Loucy (cell line): Measurements from ENCODE around the gene MYH6.

Experiments
- H2AFZ ChIP-seq: fragments of 200-600 bp; sonication (generic); 2 replicates; pipeline ENCODE4 v1.6.0; 2016; ENCODE audit warnings: antibody characterized with exemption, mild to moderate bottlenecking, low read length, moderate library complexity
- H3F3A ChIP-seq: fragments of 200-600 bp; 2 replicates; pipeline ENCODE4 v1.6.0; 2016; ENCODE audit warnings: antibody characterized with exemption, low read depth, mild to moderate bottlenecking
- H3K27me3 ChIP-seq: fragments of 200-600 bp; sonication (generic); 2 replicates; pipeline ENCODE4 v1.6.1; 2014; ENCODE audit warnings: low read length, mild to moderate bottlenecking; ENCODE audit not compliant: insufficient read depth, poor library complexity, severe bottlenecking
- H3K36me3 ChIP-seq: fragments of 200-600 bp; sonication (generic); 2 replicates; pipeline ENCODE4 v1.6.1; 2016; ENCODE audit warnings: low read length; ENCODE audit not compliant: insufficient read depth
- H3K4me1 ChIP-seq: fragments of 200-600 bp; sonication (generic); 2 replicates; pipeline ENCODE4 v1.5.1; 2014; ENCODE audit warnings: low read length, mild to moderate bottlenecking; ENCODE audit not compliant: insufficient read depth, poor library complexity, severe bottlenecking
- H3K4me2 ChIP-seq: fragments of 200-600 bp; sonication (generic); 2 replicates; pipeline ENCODE4 v1.6.0; 2014; ENCODE audit warnings: antibody characterized with exemption, low read length, low read depth, mild to moderate bottlenecking; ENCODE audit not compliant: poor library complexity, severe bottlenecking
- H3K4me3 ChIP-seq: fragments of 200-600 bp; sonication (generic); 2 replicates; pipeline ENCODE4 v1.5.1; 2014; ENCODE audit warnings: low read length, mild to moderate bottlenecking, mixed read lengths; ENCODE audit not compliant: poor library complexity, severe bottlenecking
- H3K79me2 ChIP-seq: fragments of 200-600 bp; sonication (generic); 2 replicates; pipeline ENCODE4 v1.6.1; 2014; ENCODE audit warnings: low read length; ENCODE audit not compliant: insufficient read depth
- H3K9ac ChIP-seq: fragments of 200-600 bp; sonication (generic); 2 replicates; pipeline ENCODE4 v1.6.0; 2014; ENCODE audit warnings: mild to moderate bottlenecking, low read depth, low read length, moderate library complexity; ENCODE audit not compliant: poor library complexity, severe bottlenecking
- H3K9me2 ChIP-seq: fragments of 200-600 bp; sonication (generic); replicated peaks from 2 replicates; pipeline ENCODE4 v1.6.1; 2016; ENCODE audit warnings: low read depth, low read length, mixed read lengths
- H3K9me3 ChIP-seq: fragments of 200-600 bp; sonication (generic); 2 replicates; pipeline ENCODE4 v1.6.1; 2014; ENCODE audit warnings: mild to moderate bottlenecking, antibody characterized with exemption, low read length, low read depth; ENCODE audit not compliant: insufficient read depth
- H4K20me1 ChIP-seq: fragments of 200-600 bp; sonication (generic); 2 replicates; pipeline ENCODE4 v1.6.0; 2014; ENCODE audit warnings: antibody characterized with exemption, low read length, mild to moderate bottlenecking; ENCODE audit not compliant: insufficient read depth, poor library complexity, severe bottlenecking
- CTCF ChIP-seq: fragments of 200-600 bp; sonication (generic); conservative IDR thresholded peaks from 2 replicates; pipeline ENCODE4 v1.5.1; 2014; ENCODE audit warnings: mild to moderate bottlenecking, antibody characterized with exemption, low read length
- EZH2phosphoT487 ChIP-seq: fragments of 200-600 bp; IDR thresholded peaks from 2 replicates; pipeline ENCODE4 v1.6.1; 2018; ENCODE audit warnings: antibody characterized with exemption, mild to moderate bottlenecking, moderate library complexity, borderline replicate concordance

Gene MYH6

GRCh38 chr14:23373041-23373440 lies 35.0 kb downstream of the MYH6 start:
- Histone ChIP-seq H3K4me3 (no peak overlapping the region), H4K20me1 (no peaks in the 10 kb centered on the region), H2AFZ (no peak overlapping the region), H3F3A (no peaks in the 10 kb centered on the region), H3K9me2 (no peaks in the 10 kb centered on the region), H3K27me3 (no peaks in the 10 kb centered on the region), H3K79me2 (no peaks in the 10 kb centered on the region), H3K4me2 (no peak overlapping the region), H3K4me1 (no peaks in the 10 kb centered on the region), H3K36me3 (no peaks in the 10 kb centered on the region), H3K9me3 (no peaks in the 10 kb centered on the region), H3K9ac (no peak overlapping the region)
- TF ChIP-seq EZH2phosphoT487 (no peak), CTCF (no peak)

GRCh38 chr14:23372509-23372908 lies 35.6 kb downstream of the MYH6 start, which contains the start of gene IL25:
IL25 (plus strand) TSS chr14:23372809.
- H3K9ac ChIP-seq, result no peak within 1 kb of the TSS
- no peak within 1 kb of the TSS for H2AFZ ChIP-seq
- TF ChIP-seq EZH2phosphoT487 (no peak), CTCF (no peak)
- H3K27me3 ChIP-seq, result no peaks in the 10 kb centered on the region
- H3F3A ChIP-seq, result no peaks in the 10 kb centered on the region
- no peaks in the 10 kb centered on the region for H3K36me3 ChIP-seq
- no peaks in the 10 kb centered on the region for H3K9me2 ChIP-seq
- H3K79me2 ChIP-seq, result no peaks in the 10 kb centered on the region
- no peaks in the 10 kb centered on the region for H3K9me3 ChIP-seq
- no peak within 1 kb of the TSS for H3K4me2 ChIP-seq
- no peak within 1 kb of the TSS for H3K4me3 ChIP-seq
- no peaks in the 10 kb centered on the region for H4K20me1 ChIP-seq
- H3K4me1 ChIP-seq, result no peaks in the 10 kb centered on the region

GRCh38 chr14:23371865-23372264 lies 36.2 kb downstream of the MYH6 start:
- Histone ChIP-seq H4K20me1 (no peaks in the 10 kb centered on the region), H3K9me2 (no peaks in the 10 kb centered on the region), H3F3A (no peaks in the 10 kb centered on the region), H3K4me1 (no peaks in the 10 kb centered on the region), H3K9ac (no peak overlapping the region), H3K4me3 (no peak overlapping the region), H3K79me2 (no peaks in the 10 kb centered on the region), H3K27me3 (no peaks in the 10 kb centered on the region), H3K9me3 (no peaks in the 10 kb centered on the region), H3K36me3 (no peaks in the 10 kb centered on the region), H3K4me2 (no peak overlapping the region), H2AFZ (no peak overlapping the region)
- no peak for TF ChIP-seq EZH2phosphoT487
- TF ChIP-seq CTCF, result no peak
